Immature natural killer cell (primary cell): ENCODE data around the gene NOP16. TPM values are rescaled to one million over a fixed set of nuclear protein-coding genes. Genes with fewer than 3 reads are reported as not detected.

Experiments
- polyA plus RNA-seq, 3 donors: library from polyadenylated mRNA; unstranded; fragments of 300-500 nt; fragmentation: Illumina TruSeq; gene quantifications; one replicate each; pipeline ENCODE4 v1.2.3, GENCODE V29; 2021

NOP16 gene
- polyA plus RNA-seq, 3 donors from 2014 or later: 5.7 to 34.7 (median 16.6) TPM

Other genes with a start within 250 kb of the NOP16 start
- 10 to 100 TPM in 1 of 3 donors, 1 to 10 TPM in 2; 2.4 to 13.1 (median 8.7) TPM for gene SIMC1, start 150.2 kb downstream of the NOP16 start, polyA plus RNA-seq
- 10 to 100 TPM; 43.8 to 56.0 (median 50.9) TPM for gene KIAA1191, start 26.8 kb downstream of the NOP16 start, polyA plus RNA-seq
- gene ARL10, start 23.1 kb downstream of the NOP16 start, polyA plus RNA-seq: under 1 TPM; 0.02 to 0.76 (median 0.45) TPM
- gene HIGD2A, start 153 bp upstream of the NOP16 start, polyA plus RNA-seq: 100 to 1,000 TPM; 186 to 218 (median 207) TPM
- gene CLTB, start 27.9 kb upstream of the NOP16 start, polyA plus RNA-seq: 100 to 1,000 TPM in 2 of 3 donors, 10 to 100 TPM in 1; 67.5 to 115 (median 113) TPM
- 10 to 100 TPM in 2 of 3 donors, 1 to 10 TPM in 1; 9.0 to 17.6 (median 17.0) TPM for gene FAF2, start 59.8 kb upstream of the NOP16 start, polyA plus RNA-seq
- 1 to 10 TPM; 1.2 to 9.8 (median 2.0) TPM for gene RNF44, start 148.8 kb upstream of the NOP16 start, polyA plus RNA-seq
- not detected for gene CDHR2, start 160.7 kb upstream of the NOP16 start, polyA plus RNA-seq
- under 1 TPM; 0.34 to 0.63 (median 0.46) TPM for gene GPRIN1, start 221.6 kb upstream of the NOP16 start, polyA plus RNA-seq
- gene SNCB, start 241.9 kb upstream of the NOP16 start, polyA plus RNA-seq: under 1 TPM in 1 of 3 donors, not detected in 2; 0.26 TPM
- not detected for gene EIF4E1B, start 242.1 kb upstream of the NOP16 start, polyA plus RNA-seq